Stimulated activated naive CD8-positive, alpha-beta T cell treated with anti-CD3 and anti-CD28 coated beads, Interleukin-15, amount 100 ng/mL, for 72 hours (primary cell): ENCODE data around the gene GORASP1.
"Not testable (repeated sequence)": the region's sequence is repeated elsewhere in the genome, so short reads cannot be mapped to it uniquely, and the experiment has no call there.

ENCODE experiments used
- ATAC-seq: fragments of 150-1000 bp; cut with Tn5 transposase; 2 replicates; pipeline ENCODE4 v1.10.0; 2021; ENCODE audit warnings: mild to moderate bottlenecking, moderate library complexity
- DNase-seq, 2 donors: peaks; one replicate each; pipeline ENCODE4 v3.0.0; 2021 to 2022
- H3K27ac Mint-ChIP-seq, 2 donors: one replicate each; pipeline ENCODE4 v1.8.0; 2022; ENCODE audit warnings: mild to moderate bottlenecking in 2 of 2, mixed read lengths in 2 of 2, moderate library complexity in 2 of 2
- H3K27me3 Mint-ChIP-seq: one replicate; pipeline ENCODE4 v1.8.0; 2022; ENCODE audit warnings: mixed read lengths
- H3K4me1 Mint-ChIP-seq: one replicate; pipeline ENCODE4 v1.8.0; 2022; ENCODE audit warnings: mild to moderate bottlenecking, mixed read lengths
- H3K4me3 Mint-ChIP-seq, 2 donors: one replicate each; pipeline ENCODE4 v1.8.0; 2022; ENCODE audit warnings: mild to moderate bottlenecking in 2 of 2, mixed read lengths in 2 of 2, moderate library complexity in 1 of 2
- H3K9me3 Mint-ChIP-seq, 2 donors: one replicate each; pipeline ENCODE4 v1.8.0; 2022; ENCODE audit warnings: mixed read lengths in 2 of 2

The GORASP1 gene

GRCh38 chr3:39082666-39083313 lies 24.6 kb downstream of the GORASP1 start:
- no peak for DNase-seq
- Mint-ChIP-seq H3K9me3 (no peaks in the 10 kb centered on the region), H3K27ac (peak overlapping the region; percentile 0 to 1), H3K4me1 (peaks cover 16% of the 10 kb centered on the region), H3K4me3 (no peak overlapping the region), H3K27me3 (no peaks in the 10 kb centered on the region)
- peak; percentile 70 for ATAC-seq

GRCh38 chr3:39080026-39080425 lies 27.4 kb downstream of the GORASP1 start:
- Mint-ChIP-seq H3K27ac (no peak overlapping the region), H3K4me1 (peaks cover 30% of the 10 kb centered on the region), H3K27me3 (no peaks in the 10 kb centered on the region), H3K9me3 (no peaks in the 10 kb centered on the region), H3K4me3 (no peak overlapping the region)
- DNase-seq (no peak), ATAC-seq (no peak)

- peaks cover 30% of the 10 kb centered on the region for H3K4me1 Mint-ChIP-seq
- ATAC-seq (no peak), DNase-seq (no peak)
- no peak overlapping the region for H3K27ac Mint-ChIP-seq
- no peaks in the 10 kb centered on the region for H3K27me3 Mint-ChIP-seq
- H3K9me3 Mint-ChIP-seq: no peaks in the 10 kb centered on the region
- H3K4me3 Mint-ChIP-seq: no peak overlapping the region
These were observed 27.9 kb downstream of the GORASP1 start for GRCh38 chr3:39079530-39079929.

- H3K27ac Mint-ChIP-seq: no peak overlapping the region
- H3K4me3 Mint-ChIP-seq: no peak overlapping the region
- no peaks in the 10 kb centered on the region for H3K27me3 Mint-ChIP-seq
- DNase-seq (no peak), ATAC-seq (no peak)
- H3K4me1 Mint-ChIP-seq: peaks cover 14% of the 10 kb centered on the region
- no peaks in the 10 kb centered on the region for H3K9me3 Mint-ChIP-seq
These were observed 31.5 kb downstream of the GORASP1 start for GRCh38 chr3:39075910-39076309.

- Mint-ChIP-seq H3K27me3 (no peaks in the 10 kb centered on the region), H3K9me3 (no peaks in the 10 kb centered on the region), H3K27ac (no peak overlapping the region), H3K4me3 (no peak overlapping the region), H3K4me1 (peaks cover 9% of the 10 kb centered on the region)
- DNase-seq (no peak), ATAC-seq (no peak)
These were observed 38.9 kb downstream of the GORASP1 start for GRCh38 chr3:39068556-39068955.

- no peak for ATAC-seq
- H3K4me1 Mint-ChIP-seq: peaks cover 13% of the 10 kb centered on the region
- no peaks in the 10 kb centered on the region for H3K27me3 Mint-ChIP-seq
- DNase-seq: no peak
- H3K4me3 Mint-ChIP-seq: no peak overlapping the region
- H3K27ac Mint-ChIP-seq: no peak overlapping the region
- no peaks in the 10 kb centered on the region for H3K9me3 Mint-ChIP-seq
These were observed 40.1 kb downstream of the GORASP1 start for GRCh38 chr3:39067286-39067685.

- no peak overlapping the region for H3K4me3 Mint-ChIP-seq
- DNase-seq (no peak), ATAC-seq (peak; percentile 85)
- H3K27ac Mint-ChIP-seq: no peak overlapping the region
- no peaks in the 10 kb centered on the region for H3K27me3 Mint-ChIP-seq
- peaks cover 23% of the 10 kb centered on the region for H3K4me1 Mint-ChIP-seq
- H3K9me3 Mint-ChIP-seq: no peaks in the 10 kb centered on the region
These were observed 42.2 kb downstream of the GORASP1 start for GRCh38 chr3:39065197-39065596.

GRCh38 chr3:39064646-39065045 lies 42.8 kb downstream of the GORASP1 start:
- Mint-ChIP-seq H3K9me3 (no peaks in the 10 kb centered on the region), H3K4me1 (peaks cover 23% of the 10 kb centered on the region), H3K27ac (no peak overlapping the region), H3K27me3 (no peaks in the 10 kb centered on the region), H3K4me3 (no peak overlapping the region)
- DNase-seq: no peak
- ATAC-seq: no peak

- peaks cover 35% of the 10 kb centered on the region for H3K4me1 Mint-ChIP-seq
- no peaks in the 10 kb centered on the region for H3K9me3 Mint-ChIP-seq
- no peak for ATAC-seq
- no peaks in the 10 kb centered on the region for H3K27me3 Mint-ChIP-seq
- H3K4me3 Mint-ChIP-seq: no peak overlapping the region
- no peak for DNase-seq
- no peak overlapping the region for H3K27ac Mint-ChIP-seq
These were observed 44.3 kb downstream of the GORASP1 start for GRCh38 chr3:39063143-39063542.

GRCh38 chr3:39062180-39062579 lies 45.2 kb downstream of the GORASP1 start:
- Mint-ChIP-seq H3K9me3 (no peaks in the 10 kb centered on the region), H3K27me3 (no peaks in the 10 kb centered on the region), H3K4me1 (peaks cover 40% of the 10 kb centered on the region), H3K27ac (no peak overlapping the region), H3K4me3 (no peak overlapping the region)
- DNase-seq (no peak), ATAC-seq (no peak)

GRCh38 chr3:39061228-39061627 lies 46.2 kb downstream of the GORASP1 start:
- H3K27me3 Mint-ChIP-seq, DNase-seq, H3K9me3 Mint-ChIP-seq, H3K27ac Mint-ChIP-seq, ATAC-seq, H3K4me3 Mint-ChIP-seq: not testable (repeated sequence)
- peaks cover 49% of the 10 kb centered on the region for H3K4me1 Mint-ChIP-seq

GRCh38 chr3:39056151-39056550 lies 51.3 kb downstream of the GORASP1 start:
- Mint-ChIP-seq H3K27me3 (no peaks in the 10 kb centered on the region), H3K9me3 (no peaks in the 10 kb centered on the region), H3K4me3 (no peak overlapping the region), H3K4me1 (peaks cover 43% of the 10 kb centered on the region), H3K27ac (no peak overlapping the region)
- ATAC-seq (no peak), DNase-seq (no peak)

GRCh38 chr3:39053696-39054095 lies 53.7 kb downstream of the GORASP1 start:
- H3K4me3 Mint-ChIP-seq: no peak overlapping the region
- no peaks in the 10 kb centered on the region for H3K9me3 Mint-ChIP-seq
- DNase-seq (no peak), ATAC-seq (no peak)
- no peaks in the 10 kb centered on the region for H3K27me3 Mint-ChIP-seq
- no peak overlapping the region for H3K27ac Mint-ChIP-seq
- peaks cover 49% of the 10 kb centered on the region for H3K4me1 Mint-ChIP-seq

GRCh38 chr3:39052583-39052982 lies 54.8 kb downstream of the GORASP1 start:
- ATAC-seq: no peak
- H3K27ac Mint-ChIP-seq: peak overlapping the region; percentile 97 to 99
- peak overlapping the region; percentile 87 to 96 for H3K4me3 Mint-ChIP-seq
- H3K4me1 Mint-ChIP-seq: peaks cover 44% of the 10 kb centered on the region
- no peak for DNase-seq
- no peaks in the 10 kb centered on the region for H3K9me3 Mint-ChIP-seq
- no peaks in the 10 kb centered on the region for H3K27me3 Mint-ChIP-seq

GRCh38 chr3:39051649-39052561 lies 55.5 kb downstream of the GORASP1 start, which contains the start of the genes SCN11A and WDR48:
SCN11A (minus strand) TSS chr3:39051944; CDS start chr3:38950362, 101,582 bp downstream.
WDR48 (plus strand) TSS chr3:39052016; CDS start chr3:39052026, 10 bp downstream.
- H3K4me3 Mint-ChIP-seq: peak within 1 kb of the TSS; percentile 87 to 96
- DNase-seq (peak; percentile 85 to 93), ATAC-seq (peak; percentile 97)
- H3K9me3 Mint-ChIP-seq: no peaks in the 10 kb centered on the region
- peak within 1 kb of the TSS; percentile 97 to 99 for H3K27ac Mint-ChIP-seq
- no peaks in the 10 kb centered on the region for H3K27me3 Mint-ChIP-seq
- H3K4me1 Mint-ChIP-seq: peaks cover 47% of the 10 kb centered on the region

GRCh38 chr3:39050029-39050428 lies 57.4 kb downstream of the GORASP1 start:
- Mint-ChIP-seq H3K4me3 (peak overlapping the region in 1 of 2 donors; percentile 0), H3K27ac (peak overlapping the region in 1 of 2 donors; percentile 6), H3K27me3 (no peaks in the 10 kb centered on the region), H3K9me3 (peaks cover 0 to 1% of the 10 kb centered on the region in 2 donors), H3K4me1 (peaks cover 35% of the 10 kb centered on the region)
- no peak for ATAC-seq
- DNase-seq: no peak
